Breast epithelium (tissue), 4 donors: Measurements from ENCODE around the gene SIGLEC8. TPM values are rescaled to one million over a fixed set of nuclear protein-coding genes. Genes with fewer than 3 reads are reported as not detected.

Source experiments
- DNase-seq, 2 donors: peaks; one replicate each; pipeline ENCODE4 v3.0.0-alpha.2; 2019; ENCODE audit warnings: low spot score in 2 of 2
- H3K27ac ChIP-seq, 2 donors: fragments of 200-600 bp; sonication (generic) in 1 of 2; one replicate each; pipeline ENCODE4 v1.5.1; 2016 to 2019; ENCODE audit warnings: mild to moderate bottlenecking in 1 of 2
- H3K27me3 ChIP-seq, 2 donors: fragments of 200-600 bp; sonication (generic) in 1 of 2; one replicate each; pipeline versions ENCODE4 v1.5.1 to v1.6.0; 2017 to 2019; ENCODE audit warnings: control low read depth in 1 of 2, mild to moderate bottlenecking in 1 of 2
- H3K36me3 ChIP-seq: fragments of 200-600 bp; one replicate; pipeline ENCODE4 v1.5.1; 2019
- H3K4me1 ChIP-seq, 2 donors: fragments of 200-600 bp; sonication (generic); one replicate each; pipeline ENCODE4 v1.5.1; 2016 to 2019; ENCODE audit warnings: control low read depth in 1 of 2
- H3K4me3 ChIP-seq, 3 donors: fragments of 200-600 bp; sonication (generic); 1 replicate in 2 of 3; 2 replicates in 1 of 3; pipeline ENCODE4 v1.5.1; 2016 to 2019; ENCODE audit warnings: mild to moderate bottlenecking in 3 of 3, moderate library complexity in 2 of 3
- H3K9me3 ChIP-seq, 2 donors: fragments of 200-600 bp; sonication (generic) in 1 of 2; one replicate each; pipeline ENCODE4 v1.5.1; 2016 to 2019; ENCODE audit warnings: control low read depth in 1 of 2
- CTCF ChIP-seq, 3 donors: fragments of 450-650 bp; IDR thresholded peaks; one replicate each; pipeline ENCODE4 v1.5.1; 2016 to 2017; ENCODE audit warnings: antibody characterized with exemption in 3 of 3, mild to moderate bottlenecking in 3 of 3, moderate library complexity in 3 of 3
- POLR2A ChIP-seq: fragments of 450-650 bp; IDR thresholded peaks from one replicate; pipeline ENCODE4 v1.6.1; 2016; ENCODE audit warnings: antibody characterized with exemption, mild to moderate bottlenecking, moderate library complexity
- POLR2AphosphoS5 ChIP-seq, 3 donors: sonication (generic); formaldehyde crosslinking; IDR thresholded peaks; one replicate each; pipeline ENCODE4 v1.6.1; 2017; ENCODE audit warnings: antibody characterized with exemption in 3 of 3
- intact Hi-C: fragments of 100-400 bp; cut with DNase I; formaldehyde crosslinking; loops from one replicate; pipeline ENCODE4 v1.15.1; 2023; ENCODE audit warnings: low total_unique reads
- total RNA-seq, 3 donors: library from RNA; depleted of rRNA; stranded (reverse); fragments of >200 nt; gene quantifications; one replicate each; pipeline ENCODE4 v1.1.0, GENCODE V29; 2016

Gene SIGLEC8
- total RNA-seq, 3 donors from 2014 or later, result 0.80 to 8.6 (median 2.3) TPM

GRCh38 chr19:51462681-51463080, 4.4 kb upstream of the SIGLEC8 start:
- H3K9me3 ChIP-seq, result no peaks in the 10 kb centered on the region
- TF ChIP-seq POLR2A, result no peak
- no peak for TF ChIP-seq POLR2AphosphoS5 (IDR thresholded peaks at IDR 0.05)
- TF ChIP-seq CTCF (IDR thresholded peaks at IDR 0.05), result no peak
- no peak overlapping the region for H3K4me3 ChIP-seq
- no peak overlapping the region for H3K27ac ChIP-seq
- intact Hi-C loops, result loop anchor here (2.0 kb wide), 1 partner anchor 64 kb away; no protein-coding TSS in a partner anchor
- H3K27me3 ChIP-seq, result peaks cover 0 to 53% of the 10 kb centered on the region in 2 donors
- H3K4me1 ChIP-seq, result no peaks in the 10 kb centered on the region
- no peaks in the 10 kb centered on the region for H3K36me3 ChIP-seq
- no peak for DNase-seq

- intact Hi-C loops, result loop anchor here (2.0 kb wide), 1 partner anchor 63 kb away; no protein-coding TSS in a partner anchor
- no peak for DNase-seq
- no peaks in the 10 kb centered on the region for H3K4me1 ChIP-seq
- H3K27me3 ChIP-seq, result peaks cover 0 to 55% of the 10 kb centered on the region in 2 donors
- H3K36me3 ChIP-seq, result no peaks in the 10 kb centered on the region
- TF ChIP-seq CTCF (IDR thresholded peaks at IDR 0.05), result no peak
- no peak for TF ChIP-seq POLR2AphosphoS5 (IDR thresholded peaks at IDR 0.05)
- TF ChIP-seq POLR2A, result no peak
- no peak overlapping the region for H3K27ac ChIP-seq
- no peak overlapping the region for H3K4me3 ChIP-seq
- no peaks in the 10 kb centered on the region for H3K9me3 ChIP-seq
Measured at GRCh38 chr19:51462276-51462675, 4.0 kb upstream of the SIGLEC8 start.

GRCh38 chr19:51461723-51462161, 3.5 kb upstream of the SIGLEC8 start:
- no peak for TF ChIP-seq POLR2A
- TF ChIP-seq POLR2AphosphoS5 (IDR thresholded peaks at IDR 0.05), result no peak
- no peak for TF ChIP-seq CTCF (IDR thresholded peaks at IDR 0.05)
- H3K9me3 ChIP-seq, result no peaks in the 10 kb centered on the region
- no peak for DNase-seq
- H3K27me3 ChIP-seq, result peaks cover 0 to 58% of the 10 kb centered on the region in 2 donors
- H3K4me3 ChIP-seq, result no peak overlapping the region
- H3K36me3 ChIP-seq, result no peaks in the 10 kb centered on the region
- H3K4me1 ChIP-seq, result no peaks in the 10 kb centered on the region
- no peak overlapping the region for H3K27ac ChIP-seq
- intact Hi-C loops, result loop anchor here (2.0 kb wide), 1 partner anchor 63 kb away; no protein-coding TSS in a partner anchor

GRCh38 chr19:51460164-51460992, 2.1 kb upstream of the SIGLEC8 start:
- no peaks in the 10 kb centered on the region for H3K4me1 ChIP-seq
- peaks cover 0 to 55% of the 10 kb centered on the region in 2 donors for H3K27me3 ChIP-seq
- peak overlapping the region in 1 of 3 donors; percentile 37 for H3K4me3 ChIP-seq
- no peak for TF ChIP-seq POLR2A
- no peak for TF ChIP-seq CTCF (IDR thresholded peaks at IDR 0.05)
- TF ChIP-seq POLR2AphosphoS5 (IDR thresholded peaks at IDR 0.05), result no peak
- intact Hi-C loops, result no loop called here
- DNase-seq, result no peak
- no peaks in the 10 kb centered on the region for H3K9me3 ChIP-seq
- H3K36me3 ChIP-seq, result no peaks in the 10 kb centered on the region
- H3K27ac ChIP-seq, result no peak overlapping the region

- Histone ChIP-seq H3K4me1 (no peaks in the 10 kb centered on the region), H3K27ac (no peak overlapping the region), H3K9me3 (no peaks in the 10 kb centered on the region), H3K36me3 (no peaks in the 10 kb centered on the region), H3K4me3 (no peak overlapping the region), H3K27me3 (peaks cover 0 to 48% of the 10 kb centered on the region in 2 donors)
- DNase-seq, result no peak
- intact Hi-C loops, result loop anchor here (10.0 kb wide), 1 partner anchor 554 kb away; no protein-coding TSS in a partner anchor
- no peak for TF ChIP-seq CTCF (IDR thresholded peaks at IDR 0.05)
- no peak for TF ChIP-seq POLR2AphosphoS5 (IDR thresholded peaks at IDR 0.05)
- TF ChIP-seq POLR2A, result no peak
Measured at GRCh38 chr19:51458899-51459505, 748 bp upstream of the SIGLEC8 start.
